ENCODE measurements around the gene ASIC2.

The ASIC2 gene

DNA sequence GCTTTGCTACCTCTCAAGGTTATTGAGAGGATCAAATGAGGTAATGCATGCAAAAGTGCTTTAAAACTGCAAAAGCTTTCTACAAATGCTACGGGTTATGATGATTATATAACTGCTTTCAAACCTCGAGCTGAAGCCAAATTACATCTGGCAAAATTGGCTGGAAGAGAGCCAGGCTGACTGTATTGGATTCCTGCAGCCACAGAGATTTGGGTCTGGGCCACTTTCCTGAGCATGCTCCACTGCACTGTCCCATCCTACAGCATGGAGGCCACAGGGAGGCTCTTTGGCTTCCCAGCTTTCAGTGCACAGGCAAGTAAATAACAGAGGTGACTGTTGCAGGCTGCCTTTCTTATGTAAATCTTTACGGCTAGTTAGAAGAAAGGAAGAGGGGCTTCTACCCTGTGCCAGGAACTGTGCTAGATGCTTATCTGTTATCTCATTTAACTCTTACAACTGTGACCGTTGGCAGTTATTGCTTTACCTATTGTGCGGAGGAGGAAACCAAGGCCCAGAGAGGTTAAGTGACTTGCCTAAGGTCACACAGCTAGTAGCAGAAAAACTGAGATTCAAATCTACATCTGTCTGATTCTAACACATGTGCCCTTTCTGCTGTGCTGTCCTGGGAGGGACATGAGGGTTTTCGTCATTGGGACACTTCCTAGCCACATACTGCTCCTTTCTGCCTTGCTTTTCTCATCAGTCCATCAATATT lies 179.7 kb downstream of the ASIC2 start:
- no peak for DNase-seq (ENCODE audit: low read depth)

DNA sequence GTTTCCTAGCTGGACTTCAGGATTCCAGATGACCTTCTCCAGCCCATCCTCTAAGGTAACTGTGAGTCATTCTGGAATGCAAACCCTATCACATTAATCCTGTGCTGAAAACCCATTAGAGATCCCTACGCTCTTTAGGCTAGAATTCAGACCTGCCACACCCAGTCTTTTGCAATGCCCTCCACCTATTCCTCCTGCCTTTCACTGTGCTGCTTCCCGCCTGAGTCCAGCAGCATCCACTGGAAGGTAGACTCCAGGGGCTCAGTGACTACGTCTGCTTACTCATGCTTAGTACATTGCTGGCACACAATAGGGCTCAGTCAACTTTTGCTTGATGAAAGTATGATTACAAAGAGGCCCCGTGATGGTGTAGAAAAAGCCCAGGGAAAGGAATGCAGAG lies 180.3 kb downstream of the ASIC2 start:
- DNase-seq (ENCODE audit: low read depth) = no peak

DNA sequence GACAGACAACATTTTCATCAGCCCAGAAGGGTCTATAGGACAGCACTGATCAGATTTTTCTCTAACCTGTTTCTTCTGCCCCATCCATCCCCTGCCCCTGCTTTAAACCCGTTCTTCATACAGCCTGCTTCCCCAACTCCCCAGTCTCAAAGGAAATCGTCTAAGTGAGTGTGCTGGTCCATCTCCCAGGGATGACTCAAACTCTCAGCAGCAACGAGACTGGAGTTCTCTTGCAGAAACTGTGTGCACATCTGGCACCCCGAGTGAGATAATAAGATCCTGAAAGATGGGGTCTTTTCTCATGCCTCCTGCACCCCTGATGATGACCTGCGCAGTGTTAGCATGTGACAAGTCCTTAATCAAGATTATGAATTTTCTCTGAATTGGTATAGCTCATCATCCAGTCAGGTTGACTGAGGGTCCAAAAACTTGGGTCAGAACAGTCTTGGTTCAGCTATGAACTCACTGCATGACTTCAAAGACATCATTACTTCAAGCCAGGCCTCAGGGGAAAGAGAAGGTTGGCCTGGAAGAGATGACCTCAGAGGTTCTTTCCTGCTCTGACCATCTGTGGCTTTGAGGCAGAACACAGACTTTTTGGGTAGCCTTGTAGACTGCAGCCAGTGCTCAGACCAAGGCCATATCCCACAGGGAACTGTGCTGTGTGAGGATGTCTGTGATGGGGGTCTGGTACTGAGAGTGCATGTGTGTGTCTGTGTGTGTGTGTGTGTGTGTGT lies 183.6 kb downstream of the ASIC2 start:
- DNase-seq (ENCODE audit: low read depth) = no peak

DNA sequence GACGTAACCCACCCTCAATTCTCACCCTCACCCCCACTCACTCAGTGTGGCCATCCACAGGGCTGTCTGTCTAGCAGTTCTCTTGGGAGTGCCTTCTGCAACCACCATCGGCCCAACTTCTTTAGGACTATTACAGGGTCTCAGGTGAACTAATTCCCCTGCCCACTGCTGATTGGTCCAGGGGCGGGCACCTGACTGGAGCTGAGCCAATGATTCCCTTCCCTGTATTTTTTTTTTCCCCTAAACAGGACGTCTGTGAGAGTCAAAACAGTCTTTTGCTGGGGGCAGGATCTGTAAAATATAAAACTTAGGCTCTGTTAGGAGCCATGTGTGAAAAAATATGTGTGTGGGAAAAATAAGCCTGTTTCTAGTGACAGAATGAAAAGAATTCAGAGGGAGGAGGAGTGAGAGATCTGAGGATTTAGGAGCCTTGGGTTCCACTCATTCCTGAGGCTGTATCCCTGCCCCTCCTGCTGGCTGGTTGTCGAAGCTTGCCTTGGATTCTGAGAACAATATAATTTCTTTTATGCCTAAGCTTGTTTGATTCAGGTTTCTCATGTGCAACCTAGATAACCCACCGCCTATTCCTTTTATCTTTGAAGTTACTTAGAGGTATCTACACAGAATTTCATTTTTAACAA lies 186.4 kb downstream of the ASIC2 start:
- DNase-seq (ENCODE audit: low read depth) = no peak

DNA sequence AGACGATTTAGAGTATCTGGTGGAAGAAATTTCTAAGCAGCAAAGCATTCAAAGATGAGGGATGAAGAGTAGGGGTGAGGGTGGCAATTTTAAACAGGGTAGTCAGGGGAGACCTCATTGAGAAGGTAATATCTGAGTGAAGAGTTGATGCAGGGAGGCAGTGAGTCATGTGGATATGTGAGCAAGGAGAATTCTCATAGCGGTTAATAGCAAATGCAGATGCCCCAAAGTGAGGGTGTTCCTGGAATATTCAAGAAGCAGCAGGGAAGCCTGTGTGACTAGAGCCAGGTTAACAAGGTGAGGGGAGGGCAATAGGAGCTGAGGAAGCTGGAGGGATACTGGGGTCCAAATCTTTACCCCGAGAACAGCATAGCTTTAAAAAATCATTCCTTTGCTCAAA lies 187.2 kb downstream of the ASIC2 start:
- no peak for DNase-seq (ENCODE audit: low read depth)

DNA sequence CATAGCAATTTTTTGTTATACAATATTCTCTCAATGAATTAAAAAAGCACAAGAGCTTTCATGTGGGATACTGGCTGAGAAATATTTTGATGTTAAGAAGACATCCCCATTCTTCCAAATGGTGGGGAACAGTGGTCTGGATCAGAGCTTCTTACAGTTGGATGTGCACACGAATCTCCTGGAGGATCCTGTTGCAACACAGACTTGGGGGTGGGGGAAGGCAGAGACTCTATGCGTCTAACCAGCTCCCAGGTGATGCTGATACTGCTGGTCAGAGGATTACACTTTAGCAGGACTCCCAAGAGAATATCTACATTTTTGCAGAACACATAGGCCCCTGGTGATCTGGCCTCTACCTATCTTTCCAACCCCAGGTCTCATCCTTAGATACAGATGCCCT lies 193.2 kb downstream of the ASIC2 start:
- DNase-seq (ENCODE audit: low read depth) = no peak

DNA sequence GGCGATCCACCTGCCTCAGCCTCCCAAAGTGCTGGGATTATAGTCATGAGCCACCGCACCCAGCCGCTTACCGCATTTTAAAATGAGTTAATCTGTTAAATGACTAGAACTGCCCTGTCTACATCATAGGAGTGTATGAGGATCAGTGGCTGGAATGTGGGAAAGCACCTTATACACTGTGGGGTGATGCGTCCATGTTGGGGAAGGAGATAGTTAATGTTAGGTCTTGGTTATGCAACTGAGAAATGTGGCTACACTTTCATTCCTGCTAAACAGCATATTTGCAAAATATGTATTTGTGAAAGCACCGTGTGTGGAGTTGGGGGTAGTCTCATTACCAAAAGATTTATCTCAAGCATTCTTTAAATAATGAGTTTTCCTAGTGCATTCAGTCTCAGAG lies 193.8 kb downstream of the ASIC2 start:
- DNase-seq (ENCODE audit: low read depth) = no peak

DNA sequence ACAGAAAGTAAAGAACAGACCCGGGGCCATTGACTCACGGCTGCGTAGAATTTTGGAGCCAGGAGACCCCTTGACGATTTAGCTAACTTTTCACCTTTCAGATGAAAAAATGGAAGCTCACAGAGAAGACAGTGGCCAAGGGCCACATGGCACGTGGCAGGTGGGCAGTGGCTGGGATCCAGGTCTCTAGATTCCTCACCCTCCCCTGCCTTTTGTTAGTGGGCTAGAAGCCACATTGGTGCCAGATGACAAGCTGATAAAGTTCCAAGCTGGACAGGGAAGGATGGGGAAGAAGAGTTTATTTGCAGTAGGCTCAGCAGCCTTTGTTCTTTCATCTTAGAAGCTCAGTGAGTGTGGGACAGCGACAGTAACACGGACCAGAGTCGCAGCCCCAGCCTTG lies 195.7 kb downstream of the ASIC2 start:
- DNase-seq (ENCODE audit: low read depth) = no peak

DNA sequence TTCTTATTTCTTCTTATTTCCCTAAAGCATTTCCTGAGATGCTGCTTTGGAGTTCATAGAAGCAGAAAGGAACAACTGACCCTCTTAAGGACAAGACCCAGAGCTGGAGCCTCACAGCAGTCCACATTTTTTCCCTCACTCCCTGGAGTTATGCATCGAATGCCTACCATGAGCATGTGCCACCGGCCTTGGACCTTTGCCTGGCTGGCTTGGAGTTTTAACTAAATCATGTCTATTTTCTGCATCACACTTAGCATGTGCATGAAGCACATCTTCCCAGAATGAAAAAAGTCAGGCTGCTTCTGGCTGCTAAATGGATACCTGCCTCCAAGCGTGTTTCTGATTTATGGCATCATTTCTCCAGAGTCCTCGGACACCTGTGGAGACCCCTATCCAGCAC lies 196.9 kb downstream of the ASIC2 start:
- no peak for DNase-seq (ENCODE audit: low read depth)

DNA sequence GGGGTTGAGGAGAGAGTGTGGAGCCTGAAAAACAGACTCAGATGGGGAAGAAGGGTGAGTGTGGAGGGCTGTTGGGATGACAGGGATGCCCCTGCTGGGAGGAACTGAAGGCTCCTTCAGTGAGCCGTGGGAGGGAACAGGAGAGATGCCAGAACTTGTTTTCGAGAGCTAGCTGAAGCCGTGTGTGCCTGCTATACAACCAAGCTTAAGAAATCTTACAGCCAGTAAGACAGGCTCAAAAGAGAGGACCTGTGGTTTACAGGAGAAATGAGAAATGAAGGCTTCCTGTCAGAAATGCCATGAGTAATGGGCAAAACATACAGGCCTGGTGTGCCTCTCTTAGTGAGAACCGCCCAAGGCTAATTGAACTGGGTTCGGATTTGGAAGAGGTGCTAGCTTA lies 201.8 kb downstream of the ASIC2 start:
- DNase-seq (ENCODE audit: low read depth) = no peak

DNA sequence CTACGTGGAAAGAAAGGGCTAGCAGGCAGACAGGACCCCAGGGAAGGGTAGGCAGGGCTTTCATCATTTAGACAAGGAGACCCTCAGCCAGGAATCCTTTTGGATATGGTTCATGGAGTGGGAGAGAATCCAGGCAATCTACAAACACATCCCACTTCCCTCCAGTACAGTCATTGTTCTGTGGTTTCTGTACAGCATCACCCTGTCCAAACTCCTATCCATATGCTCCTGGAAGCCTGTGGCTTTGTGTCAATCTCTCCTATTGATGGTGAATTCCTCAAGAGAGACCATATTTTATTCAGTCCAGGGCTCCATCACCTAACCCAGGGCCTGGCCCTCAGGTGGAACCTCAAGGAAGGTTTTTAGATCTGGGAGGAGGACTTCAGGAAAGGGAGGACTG lies 202.3 kb downstream of the ASIC2 start:
- DNase-seq (ENCODE audit: low read depth) = no peak

DNA sequence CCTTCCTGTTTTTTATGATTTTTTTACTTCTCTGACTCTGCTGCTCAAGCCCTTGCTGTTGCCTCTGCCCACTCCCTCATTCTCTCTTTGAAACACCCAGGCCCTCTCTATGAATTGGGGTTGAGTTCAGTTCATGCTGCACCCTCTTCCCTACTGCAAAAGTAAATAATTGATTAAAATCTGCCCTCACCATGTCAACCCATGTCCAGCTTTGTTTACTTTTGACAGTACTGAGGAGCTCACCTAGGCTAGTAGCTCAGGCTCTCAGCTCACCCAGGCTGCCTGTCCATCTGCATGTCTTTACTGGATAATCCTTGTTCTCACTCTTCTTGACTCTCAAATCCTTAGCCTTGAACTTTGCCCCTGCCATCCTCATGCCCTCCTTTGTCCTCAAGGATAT lies 206.2 kb downstream of the ASIC2 start:
- DNase-seq (ENCODE audit: low read depth) = no peak

DNA sequence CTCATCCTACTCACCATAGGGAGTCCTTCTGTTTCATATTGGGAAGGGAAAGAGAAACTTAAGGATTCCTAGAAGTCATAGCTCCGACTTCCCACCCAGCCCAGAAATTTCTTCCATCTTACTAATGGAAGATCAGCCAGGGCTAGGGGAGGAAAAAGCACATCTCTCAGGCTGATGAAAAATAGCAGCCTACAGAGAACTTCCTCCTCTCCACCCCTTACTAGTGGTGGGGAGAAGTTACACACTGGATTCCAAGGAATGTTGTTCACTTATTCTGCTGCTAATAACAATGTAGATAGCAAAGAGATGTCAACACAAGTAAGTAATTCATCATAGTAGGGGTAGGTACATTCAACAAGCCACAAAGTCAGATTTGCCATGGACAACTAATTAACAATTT lies 207.1 kb downstream of the ASIC2 start:
- DNase-seq (ENCODE audit: low read depth) = no peak

DNA sequence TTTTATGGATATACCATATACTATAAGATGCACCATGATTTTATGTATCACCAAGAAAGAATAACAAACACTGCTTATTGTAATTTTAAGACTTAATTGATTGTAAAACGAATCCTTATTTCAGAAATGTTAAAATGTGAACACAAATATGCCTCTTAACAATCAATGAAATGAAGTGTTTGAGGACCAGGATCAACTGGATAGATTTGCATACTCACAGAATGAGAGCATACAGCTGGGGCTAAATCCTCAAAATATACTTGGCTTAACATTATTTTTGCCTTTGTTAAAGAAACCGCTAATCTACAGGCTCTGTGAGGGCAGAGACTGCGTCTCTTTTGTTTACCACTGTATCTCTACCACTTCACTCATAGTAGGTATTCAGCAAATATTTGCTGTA lies 207.8 kb downstream of the ASIC2 start:
- DNase-seq (ENCODE audit: low read depth) = no peak

DNA sequence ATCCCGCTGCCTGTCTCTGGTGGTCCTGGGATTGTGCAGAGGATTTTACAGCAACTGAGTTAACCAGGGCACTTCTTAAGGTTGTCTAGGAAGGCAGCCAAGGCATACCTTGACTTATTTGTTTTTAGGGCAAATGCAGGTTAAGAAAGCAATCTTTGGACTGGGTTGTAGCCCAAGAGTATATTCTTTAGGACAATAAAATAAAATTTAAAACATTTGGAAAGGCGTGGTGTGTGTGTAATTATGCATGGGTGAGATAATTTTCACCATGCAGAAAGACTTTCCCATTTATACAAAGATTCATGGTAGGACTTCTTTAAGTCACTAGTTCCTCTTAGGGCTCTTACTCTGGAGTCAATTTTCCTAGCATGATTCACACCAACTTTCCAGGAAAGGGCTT lies 208.3 kb downstream of the ASIC2 start:
- DNase-seq (ENCODE audit: low read depth) = no peak

DNA sequence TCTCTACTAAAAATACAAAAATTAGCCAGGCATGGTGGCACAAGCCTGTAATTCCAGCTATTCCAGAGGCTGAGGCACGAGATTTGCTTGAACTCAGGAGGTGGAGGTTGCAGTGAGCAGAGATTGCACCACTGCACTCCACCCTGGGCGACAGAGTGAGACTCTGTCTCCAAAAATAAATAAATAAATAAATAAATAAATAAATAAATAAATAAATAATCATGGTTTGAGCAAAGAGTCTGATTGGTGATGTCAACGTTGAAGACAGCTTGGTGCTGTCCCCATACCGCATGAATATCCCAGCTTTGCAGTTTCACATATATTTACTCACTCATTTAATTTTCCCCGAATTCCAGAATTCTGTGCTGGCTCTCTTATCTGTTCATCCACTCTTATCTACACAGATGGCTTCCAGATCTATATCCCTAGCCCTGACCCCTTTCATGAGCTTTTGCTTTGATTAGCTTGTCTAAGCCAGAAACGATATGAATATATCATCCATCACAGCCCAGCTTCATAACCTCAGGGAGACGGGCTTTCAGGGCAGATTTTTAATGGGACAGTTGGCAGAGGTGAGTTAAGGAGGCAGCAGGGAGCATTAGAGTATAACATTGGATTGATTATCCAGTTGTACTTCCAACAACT lies 210.4 kb downstream of the ASIC2 start:
- DNase-seq (ENCODE audit: low read depth) = no peak

DNA sequence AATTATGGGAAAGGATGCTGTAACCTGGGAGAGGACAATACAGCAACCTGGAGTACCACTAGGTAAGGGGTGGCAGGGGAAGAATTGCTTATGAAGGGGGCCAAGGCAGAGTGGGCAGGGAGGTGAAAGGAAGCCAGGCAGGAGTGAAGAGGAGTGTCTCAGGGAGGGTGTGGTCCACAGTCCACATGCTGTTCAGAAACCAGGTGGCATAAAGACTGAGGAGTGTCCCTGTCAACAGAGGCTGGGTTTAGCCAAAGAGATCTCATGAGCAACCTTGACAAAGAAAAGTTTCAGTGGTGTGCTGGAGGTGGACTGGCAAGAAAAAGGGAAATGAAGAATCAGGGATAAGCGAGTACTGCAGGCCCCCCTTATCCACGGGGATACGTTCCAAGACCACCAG lies 213.0 kb downstream of the ASIC2 start:
- no peak for DNase-seq (ENCODE audit: low read depth)

DNA sequence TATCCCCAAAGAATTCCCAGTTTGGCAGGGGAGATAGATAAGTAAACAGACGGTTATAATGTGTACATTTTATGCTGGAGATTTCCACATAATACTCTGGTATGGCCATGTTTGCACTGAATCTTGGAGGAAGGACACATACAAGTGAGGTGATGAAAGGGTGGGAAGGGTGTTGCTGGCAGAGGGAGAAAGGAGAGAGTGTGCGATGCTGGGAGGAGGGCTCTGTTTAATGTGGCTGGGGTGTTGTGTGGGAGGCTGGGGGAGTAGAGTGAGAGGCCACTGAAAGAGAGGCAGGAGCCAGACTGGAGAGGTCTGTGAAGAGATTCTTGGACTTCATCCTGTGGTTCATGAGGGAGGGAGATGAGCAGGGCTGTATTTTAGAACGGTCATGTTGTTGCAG lies 213.9 kb downstream of the ASIC2 start:
- no peak for DNase-seq (ENCODE audit: low read depth)

DNA sequence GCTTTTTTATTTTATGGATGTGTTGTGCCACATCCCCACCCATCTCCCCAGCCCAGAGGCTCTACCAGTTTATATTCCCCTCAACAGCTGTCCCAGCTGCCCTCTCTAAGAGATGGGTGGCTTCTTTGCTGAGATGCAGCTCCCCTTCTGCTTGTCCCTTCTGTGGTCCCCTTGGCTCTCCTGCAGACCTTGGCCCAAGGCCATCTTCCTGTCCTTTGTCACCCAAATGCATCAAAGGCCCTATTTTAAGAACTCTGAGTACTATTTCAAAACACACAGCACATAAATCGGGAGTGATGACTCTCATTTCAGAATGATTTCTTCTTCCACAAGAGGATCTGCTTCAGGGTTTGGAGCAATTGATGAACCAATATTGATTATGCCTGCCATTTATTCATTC lies 216.1 kb downstream of the ASIC2 start:
- DNase-seq (ENCODE audit: low read depth) = no peak

DNA sequence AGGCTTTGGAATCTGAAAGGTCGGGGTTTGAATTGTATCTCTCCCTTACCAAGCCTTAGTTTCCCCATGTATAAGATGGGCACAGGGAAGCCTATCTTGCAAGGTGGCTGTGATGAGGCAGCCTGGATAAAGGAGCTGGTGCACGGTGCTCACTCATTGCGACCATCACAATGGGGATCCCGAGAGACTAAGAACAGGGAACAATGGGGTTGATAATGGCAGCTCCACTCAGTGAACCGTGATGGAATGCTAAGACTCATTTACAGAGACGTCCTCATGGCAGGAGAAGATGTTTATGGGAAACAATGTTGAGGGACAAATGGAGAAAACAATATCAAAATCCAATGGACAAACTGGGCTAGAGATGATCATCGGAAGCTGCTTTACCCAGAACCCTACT lies 219.7 kb downstream of the ASIC2 start:
- no peak for DNase-seq (ENCODE audit: low read depth)

DNA sequence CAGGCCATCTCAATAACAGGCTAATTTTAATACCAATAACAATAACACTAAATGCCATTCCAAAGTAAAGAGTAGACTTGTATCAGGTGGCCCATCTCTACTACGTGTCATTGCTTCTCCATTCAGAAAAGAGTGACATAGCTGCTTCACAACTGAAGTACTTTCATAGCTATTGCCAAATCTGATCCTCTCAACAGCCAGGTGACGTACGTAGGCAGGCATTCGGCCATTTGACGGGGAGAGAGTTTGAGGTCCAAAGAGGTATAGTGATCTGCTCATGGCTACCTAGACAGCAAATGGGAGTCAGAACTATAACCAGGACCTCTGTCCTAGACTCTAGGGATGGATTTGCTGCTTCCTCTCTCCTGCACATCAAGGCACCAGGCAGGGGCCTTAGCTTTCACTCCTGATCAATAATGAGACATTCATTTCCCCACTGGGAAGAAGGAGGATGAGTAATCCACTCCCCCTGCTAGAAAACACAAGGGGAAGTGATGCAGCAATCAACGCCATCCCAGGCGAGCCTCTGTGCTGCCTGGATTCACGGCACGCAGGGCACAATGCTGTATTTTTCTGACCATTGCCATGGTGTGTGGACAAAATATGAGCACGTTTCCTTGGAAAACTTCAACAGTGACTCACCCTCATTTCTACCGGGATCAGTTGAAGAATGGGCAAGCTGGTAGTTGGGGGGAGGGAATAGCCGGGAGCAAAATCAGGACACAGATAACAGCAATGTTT lies 220.5 kb downstream of the ASIC2 start:
- no peak for DNase-seq (ENCODE audit: low read depth)

DNA sequence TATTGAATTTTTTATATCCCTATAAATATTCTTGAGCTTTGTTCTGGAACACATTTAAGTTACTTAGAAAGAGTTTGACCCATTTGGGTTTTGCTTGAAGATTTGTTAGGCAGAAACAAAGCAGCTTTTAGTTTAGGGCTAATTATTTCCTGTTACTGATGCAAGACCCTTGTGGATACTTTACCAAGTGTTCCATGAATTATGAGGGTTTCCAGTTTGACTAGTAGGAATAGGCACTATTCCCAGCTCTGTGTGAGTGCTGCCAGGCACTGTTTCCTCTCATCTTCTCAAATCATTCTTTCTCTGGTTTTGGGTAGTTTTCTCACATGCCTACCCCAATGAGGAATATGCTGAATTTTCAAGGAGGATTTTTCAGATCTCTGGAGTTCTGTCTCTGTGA lies 221.4 kb downstream of the ASIC2 start:
- DNase-seq (ENCODE audit: low read depth) = no peak

Data from amniotic epithelial cell (primary cell).